NK-92 treated with Interleukin-12 subunit alpha and Interleukin-12 subunit beta, amount 100 ng/mL, for 24 hours (cell line): Measurements from ENCODE around the gene PLXDC1.
"Not testable (repeated sequence)": the region's sequence is repeated elsewhere in the genome, so short reads cannot be mapped to it uniquely, and the experiment has no call there.

Source experiments
- DNase-seq: peaks from one replicate; lab custom pipeline; 2025; lab: John Stamatoyannopoulos, UW

PLXDC1 gene

DNA sequence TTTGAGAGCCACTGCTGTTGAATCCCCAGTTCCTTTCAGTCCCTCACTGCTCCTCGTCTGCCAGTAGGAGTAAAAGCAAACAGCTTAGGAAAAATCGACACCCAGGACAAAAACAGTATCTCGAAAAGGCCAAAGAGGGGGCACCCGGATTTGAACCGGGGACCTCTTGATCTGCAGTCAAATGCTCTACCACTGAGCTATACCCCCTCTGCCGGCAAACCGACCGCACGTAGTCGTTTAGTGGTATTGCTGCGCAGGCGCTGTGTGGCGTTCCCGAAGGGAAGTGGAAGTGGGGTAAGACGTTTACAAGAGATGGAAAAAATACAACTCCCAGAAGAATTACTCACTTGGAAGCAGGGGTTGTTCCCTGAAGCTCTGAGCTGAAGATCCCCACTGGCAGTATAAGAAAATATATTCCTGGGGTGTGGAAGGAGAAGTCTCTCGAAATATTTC is 2.2 kb upstream of the PLXDC1 start:
- peak; percentile 82 for DNase-seq

DNA sequence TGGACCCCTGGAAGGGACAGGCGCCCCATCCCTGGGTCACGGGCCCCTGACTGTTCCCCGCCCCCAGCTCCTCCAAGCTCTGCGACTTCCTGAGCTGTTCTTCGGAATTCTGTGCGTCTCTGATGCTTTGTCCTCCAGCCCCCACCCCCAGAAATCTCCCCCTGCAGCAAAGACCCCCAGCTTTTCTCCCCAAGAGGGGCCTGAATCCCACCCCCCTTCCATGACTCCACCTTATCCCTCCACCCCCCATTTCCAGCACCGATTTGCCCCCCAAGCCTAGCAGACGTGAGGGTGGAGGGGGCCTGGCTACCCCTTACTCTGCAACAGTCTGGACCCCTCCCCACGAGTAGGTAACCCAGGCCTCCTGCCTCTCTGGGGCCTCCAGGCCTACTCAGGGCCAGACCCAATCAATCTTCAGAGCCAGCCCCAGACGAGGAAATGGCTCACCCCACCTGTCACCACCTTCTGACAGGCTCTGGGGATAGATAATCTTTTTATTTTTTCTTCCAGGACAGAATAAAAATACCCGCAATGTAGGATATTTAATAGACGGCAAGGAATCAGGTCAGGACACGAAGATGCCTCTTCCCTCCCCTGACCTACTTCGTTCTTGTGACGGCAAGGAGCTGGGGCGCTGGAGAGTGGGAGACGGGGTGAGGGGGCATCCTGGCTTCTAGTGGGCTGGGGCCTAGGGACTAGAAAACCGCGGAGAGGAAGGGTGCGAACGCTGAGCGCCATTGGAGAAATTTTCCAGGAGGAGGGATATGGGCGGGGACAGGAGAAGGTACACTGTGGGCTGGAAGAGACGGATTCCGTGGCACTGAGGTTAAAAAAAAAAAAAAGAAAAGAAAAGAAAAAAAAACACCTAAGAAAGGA is 744 bp upstream of the PLXDC1 start:
- no peak for DNase-seq

- DNase-seq = no peak
Measured at GRCh38 chr17:39150795-39151149, 665 bp downstream of the PLXDC1 start.

GRCh38 chr17:39150104-39150634 is 1.3 kb downstream of the PLXDC1 start:
- DNase-seq = no peak

- DNase-seq = no peak
Measured at GRCh38 chr17:39147221-39148185, 3.9 kb downstream of the PLXDC1 start.

- no peak for DNase-seq
Measured at GRCh38 chr17:39146273-39146672, 5.2 kb downstream of the PLXDC1 start.

DNA sequence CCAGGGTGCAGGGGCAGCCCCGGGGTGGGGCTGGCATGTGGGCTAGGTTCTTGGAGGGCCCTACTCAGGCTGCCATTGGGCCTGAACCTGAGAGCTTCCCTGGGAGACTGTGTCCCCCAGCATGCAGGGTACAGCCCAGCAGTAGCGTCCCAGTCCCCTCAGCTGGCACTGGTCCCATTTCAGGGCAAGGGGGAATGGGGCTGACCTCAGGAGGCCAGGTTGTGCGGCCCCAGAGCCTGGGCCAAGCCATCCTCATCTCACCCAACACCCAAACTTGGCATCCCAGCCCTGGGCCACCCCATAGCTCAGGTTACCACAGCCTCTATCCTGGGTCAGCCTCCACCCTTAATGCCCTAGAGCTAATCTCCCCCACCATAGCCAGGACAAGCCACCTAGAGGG is 6.3 kb downstream of the PLXDC1 start:
- DNase-seq = no peak

- DNase-seq = no peak
Measured at GRCh38 chr17:39144416-39144840, 7.0 kb downstream of the PLXDC1 start.

GRCh38 chr17:39143552-39144093 is 7.8 kb downstream of the PLXDC1 start:
- DNase-seq = no peak

- no peak for DNase-seq
Measured at GRCh38 chr17:39141915-39142664, 9.3 kb downstream of the PLXDC1 start.

DNA sequence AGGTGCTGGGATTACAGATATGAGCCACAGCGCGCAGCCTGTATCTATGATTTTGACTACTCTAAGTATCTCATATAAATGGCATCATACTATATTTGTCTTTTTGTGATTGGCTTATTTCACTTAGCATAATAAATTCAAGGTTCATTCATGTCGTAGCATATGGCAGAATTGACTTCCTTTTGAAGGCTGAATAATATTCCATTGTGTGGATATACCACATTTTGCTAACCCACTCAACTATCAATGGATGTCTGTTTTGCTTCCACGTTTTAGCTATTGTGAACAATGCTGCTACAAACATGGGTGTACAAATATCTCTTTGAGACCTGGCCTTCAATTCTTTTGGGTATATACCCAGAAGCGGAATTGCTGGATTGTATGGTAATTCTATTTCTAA is 10.1 kb downstream of the PLXDC1 start:
- DNase-seq = no peak

GRCh38 chr17:39139561-39139960 is 11.9 kb downstream of the PLXDC1 start:
- DNase-seq = no peak

DNA sequence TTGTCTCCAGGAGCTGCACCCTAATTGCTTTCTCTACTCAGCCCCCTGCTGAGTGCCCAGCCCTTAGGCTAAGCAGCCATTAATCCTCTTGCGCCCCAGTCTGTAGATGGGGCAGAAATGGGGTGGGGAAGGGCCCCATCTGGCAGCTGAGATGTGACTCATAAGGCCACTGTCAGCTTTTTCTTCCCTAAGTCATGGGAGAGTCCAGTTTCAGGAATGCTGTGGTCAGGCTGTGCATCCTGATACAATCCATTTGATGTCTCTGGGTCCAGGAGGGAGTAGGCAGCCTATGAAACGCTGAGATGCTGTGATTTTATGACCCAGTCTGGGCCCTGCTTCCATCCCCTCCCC is 12.3 kb downstream of the PLXDC1 start:
- no peak for DNase-seq

DNA sequence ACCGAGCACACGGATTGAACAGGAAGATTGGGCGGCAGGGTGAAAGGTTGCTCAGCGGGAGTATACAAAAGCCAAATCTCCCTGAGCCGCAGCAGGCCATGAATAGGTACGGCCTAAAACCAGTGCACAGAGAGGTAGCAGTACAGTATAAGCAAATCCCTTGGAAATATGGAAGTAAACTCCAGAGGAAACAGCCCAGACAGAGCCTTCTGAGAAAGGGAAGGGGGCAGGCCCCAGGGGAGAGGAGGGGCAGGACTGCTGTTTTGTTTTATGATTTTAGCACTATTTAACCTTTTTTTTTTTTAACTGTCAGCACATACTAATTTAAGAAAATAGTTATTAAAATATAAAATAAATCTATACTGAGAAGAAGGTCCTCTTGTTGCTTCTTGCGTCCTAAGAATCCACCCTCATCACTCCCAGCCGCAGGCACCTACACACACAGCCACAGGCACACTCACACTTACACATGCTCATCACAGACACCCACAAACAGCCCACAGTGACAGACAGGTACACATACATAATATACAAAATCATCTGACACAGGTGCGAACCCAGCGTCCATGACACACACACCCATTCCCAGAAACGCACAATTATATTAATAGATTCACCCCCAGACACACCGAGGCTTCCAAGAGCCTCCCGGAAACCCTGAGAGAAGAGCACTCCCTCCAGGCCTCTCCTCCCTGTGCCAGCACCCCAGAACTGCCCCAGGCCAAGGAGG is 12.8 kb downstream of the PLXDC1 start:
- DNase-seq = no peak

GRCh38 chr17:39134878-39135277 is 16.6 kb downstream of the PLXDC1 start:
- no peak for DNase-seq

- no peak for DNase-seq
Measured at GRCh38 chr17:39132192-39132610, 19.2 kb downstream of the PLXDC1 start.

- DNase-seq = no peak
Measured at GRCh38 chr17:39131616-39132015, 19.8 kb downstream of the PLXDC1 start.

DNA sequence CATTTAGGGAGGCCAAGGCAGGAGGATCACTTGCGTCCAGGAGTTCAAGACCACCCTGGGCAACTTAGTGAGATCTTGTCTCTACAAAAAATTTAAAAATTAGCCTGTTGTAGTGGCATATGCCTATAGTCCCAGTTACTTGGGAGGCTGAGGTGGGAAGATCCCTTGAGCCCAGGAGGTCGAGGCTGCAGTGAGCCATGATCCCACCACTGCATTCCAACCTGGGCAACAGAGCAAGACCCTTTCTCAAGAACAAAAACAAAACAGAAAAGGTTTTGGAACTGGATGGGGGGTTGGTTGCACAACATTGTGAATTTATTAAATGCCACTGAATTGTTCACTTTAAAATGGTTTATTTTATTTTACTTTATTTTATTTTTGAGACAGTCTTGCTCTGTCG is 21.2 kb downstream of the PLXDC1 start:
- DNase-seq = no peak

- DNase-seq = not testable (repeated sequence)
Measured at GRCh38 chr17:39129544-39129943, 21.9 kb downstream of the PLXDC1 start.

DNA sequence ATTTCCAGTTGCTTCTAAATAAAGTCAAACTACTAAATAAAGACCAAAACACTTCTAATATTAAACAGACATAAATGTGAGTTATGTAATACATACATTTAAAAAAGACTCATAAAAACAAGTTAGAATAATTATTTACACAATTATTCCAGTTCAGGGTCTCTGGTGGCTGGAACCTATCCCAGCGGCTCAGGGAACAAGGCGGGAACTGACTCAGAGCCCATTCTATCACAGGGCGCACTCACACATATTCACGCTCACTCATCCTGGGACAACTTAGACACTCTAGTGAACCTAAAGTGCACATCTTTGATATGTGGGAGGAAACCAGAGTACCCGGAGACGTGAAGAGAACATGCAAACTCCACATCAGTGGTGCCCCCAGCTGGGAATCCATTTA is 25.0 kb downstream of the PLXDC1 start:
- no peak for DNase-seq
